Mononuclear cell (primary cell): ENCODE data around the gene RNF220. TPM values are rescaled to one million over a fixed set of nuclear protein-coding genes. Genes with fewer than 3 reads are reported as not detected.
"Not testable (repeated sequence)": the region's sequence is repeated elsewhere in the genome, so short reads cannot be mapped to it uniquely, and the experiment has no call there.

Experiments used
- H3K27me3 ChIP-seq: 2 replicates; pipeline ENCODE4 v1.6.0; 2011; ENCODE audit warnings: low read length, control low read depth; ENCODE audit not compliant: insufficient read depth
- H3K4me1 ChIP-seq: 2 replicates; pipeline ENCODE4 v1.5.1; 2011; ENCODE audit warnings: mild to moderate bottlenecking, low read length, control low read depth; ENCODE audit not compliant: insufficient read depth
- H3K4me3 ChIP-seq: 2 replicates; pipeline ENCODE4 v1.5.1; 2011; ENCODE audit warnings: mild to moderate bottlenecking, low read length, moderate library complexity
- H3K9me3 ChIP-seq: 2 replicates; pipeline ENCODE4 v1.5.1; 2011; ENCODE audit warnings: low read depth, mild to moderate bottlenecking, control low read depth, low read length
- total RNA-seq: library from RNA; depleted of rRNA; stranded (reverse); fragments of >200 nt; gene quantifications from one replicate; pipeline ENCODE4 v1.2.3, GENCODE V29; 2012

The RNF220 gene
- total RNA-seq, 1 donor, result 61.4 TPM

DNA sequence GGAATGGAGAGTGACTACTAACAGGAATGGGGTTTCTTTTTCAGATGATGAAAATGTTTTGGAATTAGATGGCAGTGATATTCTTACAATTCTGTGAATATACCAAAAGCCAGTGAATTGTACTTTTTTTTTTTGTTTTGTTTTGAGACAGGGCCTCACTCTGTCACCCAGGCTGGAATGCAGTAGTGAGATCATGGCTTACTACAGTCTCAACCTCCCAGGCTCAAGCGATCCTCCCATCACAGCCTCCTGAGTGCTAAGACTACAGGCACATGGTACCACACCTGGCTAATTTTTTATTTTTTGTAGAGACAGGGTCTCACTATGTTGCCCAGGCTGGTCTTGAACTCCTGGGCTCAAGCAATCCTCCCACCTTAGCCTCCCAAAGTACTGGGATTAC, 261.7 kb downstream of the RNF220 start:
- not testable (repeated sequence) for H3K4me3 ChIP-seq

DNA sequence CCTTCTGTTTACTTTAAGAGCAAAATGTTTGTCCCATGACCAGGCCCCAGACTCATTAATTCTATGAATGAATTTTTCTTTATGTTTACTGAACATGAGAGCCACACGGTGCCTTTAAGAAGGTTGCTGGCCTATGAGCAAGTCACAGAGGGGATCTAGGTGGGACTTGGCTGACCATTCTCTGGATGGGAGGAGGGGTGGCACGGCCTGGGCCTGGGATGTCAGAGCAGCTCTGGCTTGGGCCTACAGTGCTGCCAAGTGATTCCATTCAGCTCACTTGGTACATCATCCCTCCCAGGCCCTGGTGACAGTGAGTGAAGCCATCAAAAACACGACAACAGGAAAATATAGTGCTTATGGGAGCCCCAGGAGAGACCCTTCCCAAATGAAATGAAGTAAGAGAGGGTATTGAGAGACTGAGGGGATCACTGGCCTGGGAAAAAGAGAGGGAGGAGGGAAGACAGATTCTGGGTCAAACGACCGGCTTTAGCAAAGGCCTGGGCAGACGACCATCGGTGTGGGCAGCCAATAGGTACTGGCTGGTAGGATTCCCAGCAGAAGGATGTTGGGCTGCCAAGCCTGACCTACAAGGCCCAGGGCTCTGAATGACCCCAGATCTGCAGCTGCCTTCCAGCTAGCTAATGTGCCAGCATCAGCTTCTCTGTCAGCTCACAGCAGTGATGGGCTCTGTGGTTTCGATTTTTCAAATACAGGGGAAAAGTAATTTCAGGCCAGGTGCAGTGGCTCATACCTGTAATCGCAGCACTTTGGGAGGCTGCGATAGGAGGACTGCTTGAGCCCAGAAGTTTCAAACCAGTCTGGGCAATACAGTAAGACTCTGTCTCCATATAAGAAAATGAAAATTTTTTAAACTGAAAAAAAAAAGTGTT, 265.9 kb downstream of the RNF220 start:
- H3K9me3 ChIP-seq, result no peaks in the 10 kb centered on the region
- no peaks in the 10 kb centered on the region for H3K27me3 ChIP-seq
- H3K4me3 ChIP-seq, result no peak overlapping the region
- H3K4me1 ChIP-seq, result peaks cover 42% of the 10 kb centered on the region

More for the DNA sequence above, 261.7 kb downstream of the RNF220 start:
- H3K9me3 ChIP-seq, H3K27me3 ChIP-seq: not testable (repeated sequence)
- peaks cover 14% of the 10 kb centered on the region for H3K4me1 ChIP-seq

DNA sequence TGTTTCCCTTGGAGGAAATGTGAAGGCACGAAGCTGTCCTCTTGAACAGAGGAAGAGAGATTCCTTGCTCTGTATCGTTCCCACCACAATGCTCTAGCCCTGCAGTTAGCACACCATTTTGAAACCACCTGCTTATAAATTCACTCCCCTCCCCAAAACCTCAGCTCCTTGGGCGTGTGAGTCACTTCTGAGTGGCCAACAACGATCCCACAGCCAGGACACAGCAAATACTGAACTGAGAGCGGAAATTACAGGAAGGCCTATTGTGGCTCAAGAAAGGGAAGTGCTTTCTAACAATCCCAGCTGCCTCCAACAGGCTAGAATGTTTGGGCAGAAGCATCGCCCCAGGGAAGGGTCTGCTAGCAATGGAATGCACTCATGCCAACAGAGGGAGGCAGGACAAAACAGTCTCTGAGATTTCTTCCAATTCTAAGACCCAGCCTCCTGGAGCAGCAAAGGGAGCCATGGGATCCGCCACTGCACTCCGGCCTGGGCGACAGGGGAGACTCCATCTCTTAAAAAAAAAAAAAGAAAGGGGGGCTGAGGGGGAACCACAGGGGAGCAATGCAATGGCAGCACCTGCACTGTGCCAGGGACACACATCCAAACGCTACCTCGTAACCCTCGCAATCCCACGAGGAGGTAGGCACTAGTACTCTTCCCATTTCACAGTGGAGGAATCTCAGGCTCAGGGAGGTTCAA, 267.4 kb downstream of the RNF220 start:
- Histone ChIP-seq H3K27me3 (no peaks in the 10 kb centered on the region), H3K9me3 (no peaks in the 10 kb centered on the region), H3K4me1 (peaks cover 56% of the 10 kb centered on the region), H3K4me3 (no peak overlapping the region)

DNA sequence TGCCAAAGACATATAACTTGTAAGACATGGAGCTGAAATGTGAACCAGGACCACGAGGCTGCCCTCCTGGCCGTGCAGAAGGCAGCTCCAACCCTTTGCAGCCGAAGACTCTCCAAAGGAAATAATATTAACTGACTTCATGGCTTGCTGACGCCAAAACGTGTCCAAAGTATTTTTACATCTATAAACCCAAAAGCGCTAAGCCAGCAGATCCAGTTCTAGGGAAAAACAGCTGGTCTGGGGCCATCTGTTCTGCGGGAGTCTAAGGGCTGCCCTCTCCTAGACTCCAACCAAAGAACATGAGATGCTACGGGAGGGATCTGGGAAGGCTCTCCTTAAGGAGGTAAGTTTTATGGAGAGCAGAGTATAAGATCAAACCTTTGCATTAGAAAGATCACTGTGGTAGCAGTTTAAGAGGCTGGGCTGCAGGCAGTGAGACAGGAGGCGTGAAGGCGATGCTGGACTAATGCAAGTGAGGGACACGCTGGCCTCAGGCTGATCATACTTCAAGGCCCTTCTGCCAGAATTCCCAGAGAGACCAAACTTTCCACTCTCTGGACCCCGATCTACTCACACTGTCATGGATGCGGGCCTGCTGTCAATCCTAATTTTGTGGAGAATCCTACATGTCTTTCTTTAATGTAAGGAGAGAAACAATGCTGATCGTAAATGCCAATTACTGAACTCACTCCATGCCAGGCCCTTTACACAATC, 268.1 kb downstream of the RNF220 start:
- Histone ChIP-seq H3K4me1 (peaks cover 63% of the 10 kb centered on the region), H3K4me3 (no peak overlapping the region)

DNA sequence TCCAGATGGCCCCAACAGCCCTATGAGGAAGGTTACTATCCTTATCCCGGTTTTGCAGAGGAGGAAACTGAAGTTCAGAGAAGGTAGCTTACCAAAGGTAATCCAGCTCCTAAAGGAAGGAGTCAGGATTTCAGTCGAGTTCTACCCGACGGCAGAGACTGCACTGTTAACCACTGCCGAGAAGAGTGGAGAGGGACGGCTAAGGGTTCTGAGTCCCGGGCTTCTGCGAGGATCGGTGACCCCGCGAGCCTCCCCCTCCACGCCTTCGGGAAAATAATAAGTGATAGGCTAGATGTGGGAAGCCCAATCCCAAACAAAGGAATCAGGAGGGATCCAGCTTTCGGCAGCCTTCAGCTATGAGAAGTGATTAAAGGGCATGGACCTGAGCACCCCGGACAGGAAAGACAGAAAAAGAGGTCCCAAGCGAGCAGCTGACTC, 268.6 kb downstream of the RNF220 start:
- Histone ChIP-seq H3K9me3 (no peaks in the 10 kb centered on the region), H3K27me3 (no peaks in the 10 kb centered on the region), H3K4me3 (peak overlapping the region; percentile 59), H3K4me1 (peaks cover 69% of the 10 kb centered on the region)

More for the DNA sequence above, 268.1 kb downstream of the RNF220 start:
- H3K9me3 ChIP-seq, result no peaks in the 10 kb centered on the region
- H3K27me3 ChIP-seq, result no peaks in the 10 kb centered on the region

DNA sequence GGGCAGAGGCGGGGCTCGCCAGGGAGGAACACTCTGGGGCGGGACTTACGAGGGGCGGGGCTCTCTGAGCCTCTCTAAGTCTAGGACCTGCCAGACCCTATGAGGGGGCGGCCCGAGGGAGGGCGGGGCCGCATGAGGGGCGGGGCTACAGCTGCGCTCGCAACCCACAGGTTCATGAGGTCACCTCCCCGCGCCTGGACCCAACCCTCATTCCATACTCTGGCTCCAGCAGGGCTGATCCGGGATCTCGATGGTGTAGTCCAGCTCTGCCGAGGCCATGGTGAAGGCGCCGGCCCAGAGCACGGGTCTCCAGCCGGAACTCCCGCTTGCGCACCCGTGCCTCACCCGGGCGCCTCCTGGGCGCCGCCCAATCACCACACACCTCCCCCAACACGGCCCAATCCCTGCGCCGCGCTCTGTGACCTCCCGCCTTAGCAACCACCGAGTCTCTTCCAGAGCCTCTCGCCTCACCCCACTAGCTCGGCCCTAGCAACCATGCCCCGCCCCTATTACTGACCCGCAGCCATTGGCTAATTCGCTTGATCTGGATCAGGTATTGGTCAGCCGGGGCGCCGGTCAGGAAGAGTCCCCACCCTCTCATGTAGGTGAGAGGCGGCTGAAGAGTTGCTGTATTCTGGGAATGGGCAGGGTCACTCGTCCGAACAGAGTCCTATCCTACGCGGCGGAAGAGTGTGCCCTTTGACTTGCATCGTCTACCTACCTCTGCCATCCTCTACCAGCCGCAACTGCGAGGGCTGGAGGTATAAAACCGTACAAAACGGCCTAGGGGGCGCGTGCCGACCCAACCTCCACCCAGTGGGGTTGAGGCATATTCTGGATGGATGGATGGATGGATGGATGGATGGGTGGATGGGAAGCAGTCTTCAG, 269.3 kb downstream of the RNF220 start, which contains the start of the genes ARMH1 and TMEM53:
TSS of gene ARMH1 (plus strand) at position 602 of the 888 bp plus-strand sequence. CDS start 14,984 bp downstream, outside the sequence.
TSS of gene TMEM53 (minus strand) at position 369 of the 888 bp plus-strand sequence. CDS start at position 279, 90 bp downstream.
- no peaks in the 10 kb centered on the region for H3K9me3 ChIP-seq
- H3K27me3 ChIP-seq, result no peaks in the 10 kb centered on the region
- peaks cover 72% of the 10 kb centered on the region for H3K4me1 ChIP-seq
- H3K4me3 ChIP-seq, result peak within 1 kb of the TSS; percentile 59

DNA sequence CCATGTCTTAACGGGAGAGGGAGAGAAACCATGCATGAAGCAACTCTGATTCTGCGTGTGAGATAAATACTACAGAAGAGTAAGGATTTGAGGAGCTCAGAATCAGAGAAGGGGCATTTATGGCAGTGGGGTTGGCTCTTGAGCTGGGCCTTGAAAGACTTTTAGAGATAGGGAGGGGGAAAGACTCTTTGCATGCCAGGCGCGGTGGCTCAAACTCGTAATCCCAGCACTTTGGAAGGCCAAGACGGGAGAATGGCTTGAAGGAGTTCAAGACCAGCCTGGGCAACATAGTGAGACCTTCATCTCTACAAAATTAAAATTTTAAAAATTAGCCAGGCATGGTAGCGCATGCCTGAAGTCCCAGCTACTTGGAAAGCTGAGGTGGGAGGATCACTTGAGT, 270.1 kb downstream of the RNF220 start:
- Histone ChIP-seq H3K4me3 (no peak overlapping the region), H3K27me3 (no peaks in the 10 kb centered on the region), H3K4me1 (peaks cover 72% of the 10 kb centered on the region), H3K9me3 (no peaks in the 10 kb centered on the region)

DNA sequence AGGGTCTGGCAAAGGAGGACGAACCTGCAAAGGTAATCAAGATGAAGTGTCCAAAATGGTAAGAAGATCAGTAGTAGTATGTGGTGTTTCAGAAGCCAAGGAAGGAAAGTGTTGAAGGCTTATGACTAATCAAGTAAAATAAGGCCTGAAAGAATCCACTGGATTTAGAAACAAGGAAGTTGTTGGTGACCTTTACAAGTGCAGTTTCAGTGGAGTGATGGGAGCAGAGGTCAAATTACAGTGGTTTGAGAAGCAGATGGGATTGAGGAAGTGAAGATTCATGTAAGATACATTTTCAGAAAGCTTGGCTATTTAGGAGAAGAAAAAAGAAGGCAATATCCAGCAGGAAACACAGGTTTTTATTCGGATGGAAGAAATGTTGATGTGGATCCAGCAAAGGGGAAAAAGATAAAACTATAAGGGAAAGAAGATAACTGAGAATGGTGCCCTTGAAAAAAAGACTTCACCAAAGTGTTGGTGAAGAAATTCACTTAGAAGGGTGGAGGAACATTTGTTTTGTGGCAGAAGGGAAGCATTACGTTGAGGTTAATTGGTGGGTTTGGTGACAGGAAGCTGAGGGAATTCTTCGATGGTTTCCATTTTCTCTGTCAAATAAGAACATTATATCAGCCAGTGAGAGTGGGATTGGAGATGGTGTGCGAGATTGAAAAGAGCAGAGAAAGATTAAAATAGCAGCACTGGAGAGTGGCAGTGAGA, 271.6 kb downstream of the RNF220 start:
- Histone ChIP-seq H3K27me3 (no peaks in the 10 kb centered on the region), H3K4me3 (no peak overlapping the region), H3K9me3 (no peaks in the 10 kb centered on the region), H3K4me1 (peaks cover 68% of the 10 kb centered on the region)

DNA sequence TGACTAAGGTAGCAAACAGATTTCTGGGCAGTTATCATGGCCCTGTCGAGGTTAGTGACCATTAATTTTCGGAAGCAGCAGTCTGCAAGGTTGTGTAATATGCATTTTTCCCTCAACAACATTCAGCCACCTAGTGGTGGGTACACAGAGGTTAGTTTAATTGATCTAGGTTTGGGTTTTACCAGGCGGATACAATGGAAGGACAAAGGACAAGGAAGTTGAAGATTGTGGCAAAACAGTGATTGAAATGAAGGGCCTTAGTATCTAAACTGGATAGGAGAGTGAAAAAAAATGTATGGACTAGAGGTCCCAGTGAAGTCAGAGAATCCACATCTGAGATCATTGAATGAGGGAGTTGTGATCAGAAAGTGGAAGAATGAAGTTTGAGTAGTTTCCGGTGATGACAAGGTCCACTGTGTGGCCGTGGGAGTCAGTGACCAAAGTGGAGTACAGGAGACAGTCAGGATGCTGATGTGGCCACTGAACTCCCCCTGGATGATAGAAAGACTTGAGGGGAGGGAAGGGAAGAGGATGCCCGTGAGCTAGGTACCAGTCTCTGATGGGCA, 272.2 kb downstream of the RNF220 start:
- Histone ChIP-seq H3K9me3 (no peaks in the 10 kb centered on the region), H3K27me3 (no peaks in the 10 kb centered on the region), H3K4me1 (peaks cover 67% of the 10 kb centered on the region), H3K4me3 (no peak overlapping the region)

DNA sequence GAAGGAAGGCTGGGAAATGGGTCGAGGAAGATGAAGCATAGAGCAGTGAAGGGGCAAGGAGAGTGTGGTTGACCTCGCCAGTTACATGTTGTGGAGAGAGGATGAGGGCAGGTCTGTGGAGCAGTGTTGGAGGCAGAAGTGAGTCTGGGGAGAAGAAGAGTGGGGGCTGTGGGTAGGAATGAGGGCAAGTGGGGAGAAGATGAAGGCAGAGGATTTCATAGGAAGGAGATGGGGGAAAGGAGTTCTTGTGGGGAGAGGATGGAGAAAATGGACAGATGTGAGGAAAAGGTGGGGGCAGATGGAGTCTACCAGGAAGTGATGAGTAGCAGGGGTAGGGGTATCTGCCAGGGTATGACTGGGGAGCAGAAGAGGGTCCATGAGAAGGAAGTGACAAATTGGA, 273.1 kb downstream of the RNF220 start:
- Histone ChIP-seq H3K9me3 (no peaks in the 10 kb centered on the region), H3K27me3 (no peaks in the 10 kb centered on the region), H3K4me3 (no peak overlapping the region), H3K4me1 (peaks cover 67% of the 10 kb centered on the region)

DNA sequence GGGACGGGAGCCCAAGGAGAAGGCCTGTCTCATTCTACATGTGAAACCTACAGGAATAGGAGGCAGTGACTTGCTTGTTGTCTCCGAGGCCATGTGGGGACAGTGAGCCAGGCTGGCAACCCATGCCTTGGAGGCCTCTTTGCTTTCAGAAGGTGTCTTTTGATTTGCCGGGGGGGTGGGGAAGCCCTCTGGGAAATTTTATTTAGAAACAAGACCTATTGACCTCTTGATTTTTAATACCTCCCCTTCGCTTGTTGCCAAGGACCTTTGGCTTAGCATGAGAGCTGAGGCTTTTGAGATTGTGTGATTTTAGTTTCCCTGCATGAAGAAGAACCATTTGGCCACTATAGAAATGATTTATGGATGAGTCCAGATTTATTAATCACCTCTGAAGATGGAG, 273.6 kb downstream of the RNF220 start:
- Histone ChIP-seq H3K27me3 (no peaks in the 10 kb centered on the region), H3K4me1 (peaks cover 67% of the 10 kb centered on the region), H3K9me3 (no peaks in the 10 kb centered on the region), H3K4me3 (no peak overlapping the region)

DNA sequence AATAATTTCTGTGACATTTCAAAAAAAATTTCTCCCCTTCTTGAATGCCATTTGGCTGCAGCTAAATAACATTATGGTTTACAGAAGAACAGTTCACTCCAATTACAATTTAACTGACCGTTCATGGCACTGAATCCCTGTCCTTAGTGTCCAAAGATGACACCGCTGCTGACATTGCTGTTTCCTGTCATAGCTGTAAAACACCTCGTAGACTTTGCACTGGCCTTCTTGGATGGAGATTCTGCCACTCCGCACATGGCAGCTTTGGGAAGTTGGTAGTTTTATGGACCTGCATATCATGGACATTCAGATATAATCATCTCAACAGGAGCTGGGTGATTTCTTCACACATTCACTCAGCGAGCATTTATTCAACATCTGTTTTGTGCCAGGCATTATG, 274.4 kb downstream of the RNF220 start:
- H3K4me1 ChIP-seq, result peaks cover 71% of the 10 kb centered on the region

More for the DNA sequence above, 274.4 kb downstream of the RNF220 start:
- H3K9me3 ChIP-seq, result no peaks in the 10 kb centered on the region
- no peak overlapping the region for H3K4me3 ChIP-seq
- H3K27me3 ChIP-seq, result no peaks in the 10 kb centered on the region
